ENCODE data around the gene SLC27A5.

GRCh38 chr19:58455306-58455705 lies 56.5 kb downstream of the SLC27A5 start:
- TF ChIP-seq CTCF (IDR thresholded peaks at IDR 0.05) = no peak
- TF ChIP-seq EP300 (IDR thresholded peaks at IDR 0.05) = no peak
- no peak for TF ChIP-seq POLR2AphosphoS5 (IDR thresholded peaks at IDR 0.05)
